Measurements from ENCODE around the gene ABHD16B.

The ABHD16B gene

GRCh38 chr20:63881451-63882226 lies 20.3 kb downstream of the ABHD16B start:
- no peak for DNase-seq

GRCh38 chr20:63882257-63883200 lies 21.2 kb downstream of the ABHD16B start:
- DNase-seq: no peak

- DNase-seq: no peak
These were observed 21.9 kb downstream of the ABHD16B start for GRCh38 chr20:63883201-63883593.

- DNase-seq: no peak
These were observed 23.4 kb downstream of the ABHD16B start for GRCh38 chr20:63884506-63885263.

GRCh38 chr20:63885264-63886053 lies 24.2 kb downstream of the ABHD16B start:
- DNase-seq: no peak

GRCh38 chr20:63886054-63886419 lies 24.7 kb downstream of the ABHD16B start:
- no peak for DNase-seq

GRCh38 chr20:63886921-63887320 lies 25.6 kb downstream of the ABHD16B start:
- DNase-seq: no peak

- no peak for DNase-seq
These were observed 28.2 kb downstream of the ABHD16B start for GRCh38 chr20:63889241-63890200.

- no peak for DNase-seq
These were observed 28.9 kb downstream of the ABHD16B start for GRCh38 chr20:63890201-63890576.

- no peak for DNase-seq
These were observed 29.3 kb downstream of the ABHD16B start for GRCh38 chr20:63890616-63891015.

- DNase-seq: no peak
These were observed 30.0 kb downstream of the ABHD16B start for GRCh38 chr20:63891061-63892002.

- DNase-seq: no peak
These were observed 31.1 kb downstream of the ABHD16B start for GRCh38 chr20:63892402-63892801.

- no peak for DNase-seq
These were observed 32.7 kb downstream of the ABHD16B start for GRCh38 chr20:63893999-63894357.

GRCh38 chr20:63894358-63895201 lies 33.3 kb downstream of the ABHD16B start, which contains the start of gene DNAJC5:
DNAJC5 (plus strand) TSS chr20:63895126; CDS start chr20:63928346, 33,220 bp downstream.
- DNase-seq: peak; percentile 96

- no peak for DNase-seq
These were observed 34.1 kb downstream of the ABHD16B start for GRCh38 chr20:63895202-63895951.

GRCh38 chr20:63895952-63896263 lies 34.6 kb downstream of the ABHD16B start:
- no peak for DNase-seq

- DNase-seq: peak; percentile 50
These were observed 35.2 kb downstream of the ABHD16B start for GRCh38 chr20:63896264-63897105.
